IPS-15b (cell line): ENCODE measurements around the gene NEO1.

Experiments used
- H3K27me3 ChIP-seq: one replicate; pipeline ENCODE4 v1.6.1; 2013; ENCODE audit warnings: low read length; ENCODE audit not compliant: control insufficient read depth, insufficient read depth
- H3K36me3 ChIP-seq: one replicate; pipeline ENCODE4 v1.6.1; 2013; ENCODE audit warnings: low read length; ENCODE audit not compliant: control insufficient read depth, insufficient read depth
- H3K4me1 ChIP-seq: one replicate; pipeline ENCODE4 v1.6.1; 2013; ENCODE audit warnings: mild to moderate bottlenecking, low read length; ENCODE audit not compliant: control insufficient read depth, insufficient read depth
- H3K4me3 ChIP-seq: one replicate; pipeline ENCODE4 v1.5.1; 2013; ENCODE audit warnings: low read depth, low read length
- H3K9ac ChIP-seq: one replicate; pipeline ENCODE4 v1.6.1; 2013; ENCODE audit warnings: low read depth, mild to moderate bottlenecking, low read length
- H3K9me3 ChIP-seq: one replicate; pipeline ENCODE4 v1.6.1; 2013; ENCODE audit warnings: mild to moderate bottlenecking, low read length; ENCODE audit not compliant: control insufficient read depth, insufficient read depth

NEO1 gene

GRCh38 chr15:73053398-73053723 is 1.1 kb downstream of the NEO1 start:
- no peaks in the 10 kb centered on the region for H3K9me3 ChIP-seq
- H3K36me3 ChIP-seq = no peaks in the 10 kb centered on the region
- H3K4me3 ChIP-seq = peak overlapping the region; percentile 86
- H3K4me1 ChIP-seq = peaks cover 3% of the 10 kb centered on the region
- H3K27me3 ChIP-seq = peaks cover 9% of the 10 kb centered on the region
- peak overlapping the region; percentile 66 for H3K9ac ChIP-seq

GRCh38 chr15:73054417-73054953 is 2.2 kb downstream of the NEO1 start:
- peaks cover 9% of the 10 kb centered on the region for H3K27me3 ChIP-seq
- H3K4me3 ChIP-seq = no peak overlapping the region
- H3K9me3 ChIP-seq = no peaks in the 10 kb centered on the region

GRCh38 chr15:73056460-73056859 is 4.2 kb downstream of the NEO1 start:
- H3K9me3 ChIP-seq = no peaks in the 10 kb centered on the region
- H3K27me3 ChIP-seq = peaks cover 4% of the 10 kb centered on the region
- H3K4me3 ChIP-seq = no peak overlapping the region
- no peak overlapping the region for H3K9ac ChIP-seq
- H3K4me1 ChIP-seq = peaks cover 3% of the 10 kb centered on the region
- H3K36me3 ChIP-seq = no peaks in the 10 kb centered on the region

More at GRCh38 chr15:73054417-73054953, 2.2 kb downstream of the NEO1 start:
- H3K9ac ChIP-seq = no peak overlapping the region
- H3K36me3 ChIP-seq = no peaks in the 10 kb centered on the region
- peaks cover 3% of the 10 kb centered on the region for H3K4me1 ChIP-seq

DNA sequence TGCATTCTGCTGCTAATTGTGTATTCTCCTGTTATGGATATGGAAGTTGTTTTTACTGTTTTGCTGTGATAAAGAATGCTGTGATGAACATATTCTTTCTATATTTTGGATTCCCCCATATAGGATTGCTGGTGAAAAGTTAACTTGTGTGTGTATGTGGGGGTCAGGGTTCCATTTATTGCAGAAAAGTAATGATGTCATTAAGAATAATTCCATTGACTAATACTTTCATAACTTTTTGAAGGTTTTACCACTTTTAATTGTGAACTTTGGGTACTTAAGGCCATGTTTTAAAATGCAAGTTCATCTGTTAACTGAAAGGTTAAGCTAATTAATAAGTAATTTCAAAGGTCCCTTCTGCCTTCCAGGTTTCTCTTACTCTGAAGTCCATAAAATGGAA is 6.2 kb downstream of the NEO1 start:
- Histone ChIP-seq H3K9me3 (no peaks in the 10 kb centered on the region), H3K27me3 (peaks cover 4% of the 10 kb centered on the region), H3K9ac (no peak overlapping the region), H3K4me3 (no peak overlapping the region), H3K36me3 (no peaks in the 10 kb centered on the region), H3K4me1 (peaks cover 3% of the 10 kb centered on the region)

GRCh38 chr15:73065114-73065513 is 12.9 kb downstream of the NEO1 start:
- no peak overlapping the region for H3K4me3 ChIP-seq
- no peaks in the 10 kb centered on the region for H3K27me3 ChIP-seq
- no peaks in the 10 kb centered on the region for H3K36me3 ChIP-seq
- no peak overlapping the region for H3K9ac ChIP-seq
- H3K9me3 ChIP-seq = no peaks in the 10 kb centered on the region
- no peaks in the 10 kb centered on the region for H3K4me1 ChIP-seq

DNA sequence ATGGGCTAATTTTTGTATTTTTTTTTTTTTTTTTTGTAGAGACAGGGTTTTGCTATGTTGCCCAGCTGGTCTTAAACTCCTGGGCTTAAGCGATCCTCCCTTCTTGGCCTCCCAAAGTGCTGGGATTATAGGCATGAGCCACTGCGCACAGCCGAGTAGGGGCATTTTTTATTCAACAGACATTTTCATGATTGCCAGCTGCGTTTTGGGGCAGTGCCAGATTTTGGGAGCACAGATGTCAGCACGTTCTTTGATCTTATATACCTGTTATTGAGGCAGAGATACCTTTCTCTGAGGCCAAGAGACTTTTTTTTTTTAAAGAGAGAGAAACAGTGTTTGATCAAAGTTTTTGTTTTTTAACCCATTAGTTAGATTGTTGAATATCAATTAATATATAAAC is 16.8 kb downstream of the NEO1 start:
- Histone ChIP-seq H3K36me3 (no peaks in the 10 kb centered on the region), H3K9ac (no peak overlapping the region), H3K9me3 (no peaks in the 10 kb centered on the region), H3K27me3 (no peaks in the 10 kb centered on the region), H3K4me1 (no peaks in the 10 kb centered on the region), H3K4me3 (no peak overlapping the region)

GRCh38 chr15:73072894-73073293 is 20.6 kb downstream of the NEO1 start:
- H3K36me3 ChIP-seq = no peaks in the 10 kb centered on the region
- H3K9ac ChIP-seq = no peak overlapping the region
- H3K27me3 ChIP-seq = no peaks in the 10 kb centered on the region
- no peaks in the 10 kb centered on the region for H3K9me3 ChIP-seq
- no peak overlapping the region for H3K4me3 ChIP-seq
- no peaks in the 10 kb centered on the region for H3K4me1 ChIP-seq

- H3K36me3 ChIP-seq = no peaks in the 10 kb centered on the region
- H3K4me1 ChIP-seq = peaks cover 5% of the 10 kb centered on the region
- H3K4me3 ChIP-seq = no peak overlapping the region
- H3K27me3 ChIP-seq = no peaks in the 10 kb centered on the region
- no peak overlapping the region for H3K9ac ChIP-seq
- H3K9me3 ChIP-seq = no peaks in the 10 kb centered on the region
These were observed 22.0 kb downstream of the NEO1 start for GRCh38 chr15:73074241-73074640.

DNA sequence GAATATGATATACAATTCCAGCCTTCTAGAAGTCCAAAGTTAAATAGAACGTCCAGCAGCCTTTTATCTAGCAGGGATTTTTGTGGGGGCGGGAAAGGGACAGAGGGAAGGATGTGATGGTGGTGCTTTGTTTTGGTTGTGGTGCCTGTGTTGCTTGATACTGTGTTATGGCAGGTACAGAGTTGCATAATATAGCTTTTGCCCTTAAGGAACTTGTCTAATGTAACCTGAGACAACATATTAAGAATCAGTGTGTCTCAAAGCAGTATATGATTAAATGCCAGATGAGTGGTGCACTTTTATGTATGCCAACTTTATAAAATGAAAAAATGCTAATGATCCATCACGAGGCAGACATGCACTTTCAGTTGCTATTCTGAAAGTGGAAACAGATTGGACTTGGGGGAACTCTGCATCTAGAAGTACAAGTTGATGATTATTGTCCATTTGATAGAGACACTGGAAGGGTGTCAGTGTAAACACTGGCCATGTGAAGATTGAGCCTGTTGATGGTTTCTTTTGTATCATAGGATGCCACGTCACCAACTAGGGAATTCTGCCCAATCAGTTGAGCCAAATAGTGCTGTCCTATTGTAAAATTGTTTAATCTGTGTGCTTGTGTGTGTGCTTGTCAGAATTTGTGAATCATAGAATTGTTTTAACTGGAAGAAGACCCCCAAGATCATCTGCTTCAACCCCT is 23.0 kb downstream of the NEO1 start:
- Histone ChIP-seq H3K4me1 (peaks cover 5% of the 10 kb centered on the region), H3K9me3 (no peaks in the 10 kb centered on the region), H3K36me3 (no peaks in the 10 kb centered on the region), H3K9ac (no peak overlapping the region), H3K4me3 (no peak overlapping the region), H3K27me3 (no peaks in the 10 kb centered on the region)

- Histone ChIP-seq H3K27me3 (no peaks in the 10 kb centered on the region), H3K9ac (no peak overlapping the region), H3K36me3 (no peaks in the 10 kb centered on the region), H3K9me3 (no peaks in the 10 kb centered on the region), H3K4me1 (peaks cover 8% of the 10 kb centered on the region), H3K4me3 (no peak overlapping the region)
These were observed 26.0 kb downstream of the NEO1 start for GRCh38 chr15:73078291-73078690.

- Histone ChIP-seq H3K4me1 (peaks cover 8% of the 10 kb centered on the region), H3K9ac (no peak overlapping the region), H3K36me3 (no peaks in the 10 kb centered on the region), H3K27me3 (no peaks in the 10 kb centered on the region), H3K4me3 (no peak overlapping the region), H3K9me3 (no peaks in the 10 kb centered on the region)
These were observed 26.5 kb downstream of the NEO1 start for GRCh38 chr15:73078722-73079121.

GRCh38 chr15:73079565-73079964 is 27.3 kb downstream of the NEO1 start:
- Histone ChIP-seq H3K36me3 (no peaks in the 10 kb centered on the region), H3K27me3 (no peaks in the 10 kb centered on the region), H3K4me3 (no peak overlapping the region), H3K4me1 (peaks cover 8% of the 10 kb centered on the region), H3K9ac (no peak overlapping the region), H3K9me3 (no peaks in the 10 kb centered on the region)
